Stomach (tissue), 4 donors: ENCODE data around the gene TECPR1.

Experiments
- EP300 ChIP-seq: sonication (generic); formaldehyde crosslinking; IDR thresholded peaks from one replicate; pipeline ENCODE4 v1.6.1; 2017; ENCODE audit warnings: antibody characterized with exemption
- POLR2A ChIP-seq, 4 donors: fragments of 450-650 bp; IDR thresholded peaks; one replicate each; pipeline ENCODE4 v1.6.1; 2016; ENCODE audit warnings: antibody characterized with exemption in 4 of 4, control low read depth in 2 of 4, mild to moderate bottlenecking in 1 of 4, moderate library complexity in 1 of 4
- POLR2AphosphoS5 ChIP-seq, 3 donors: sonication (generic); formaldehyde crosslinking; IDR thresholded peaks; one replicate each; pipeline ENCODE4 v1.6.1; 2016; ENCODE audit warnings: antibody characterized with exemption in 3 of 3
- TF ChIP-seq, protein P1 (sequence below), 7 experiments: fragments of 450-650 bp in 4 of 7; fragments of 200-600 bp in 3 of 7; sonication (generic) in 3 of 7; IDR thresholded peaks; one replicate each; pipeline ENCODE4 v1.5.1; 2016 to 2019; ENCODE audit warnings: antibody characterized with exemption in 7 of 7, control low read depth in 2 of 7, mild to moderate bottlenecking in 1 of 7

DNA sequence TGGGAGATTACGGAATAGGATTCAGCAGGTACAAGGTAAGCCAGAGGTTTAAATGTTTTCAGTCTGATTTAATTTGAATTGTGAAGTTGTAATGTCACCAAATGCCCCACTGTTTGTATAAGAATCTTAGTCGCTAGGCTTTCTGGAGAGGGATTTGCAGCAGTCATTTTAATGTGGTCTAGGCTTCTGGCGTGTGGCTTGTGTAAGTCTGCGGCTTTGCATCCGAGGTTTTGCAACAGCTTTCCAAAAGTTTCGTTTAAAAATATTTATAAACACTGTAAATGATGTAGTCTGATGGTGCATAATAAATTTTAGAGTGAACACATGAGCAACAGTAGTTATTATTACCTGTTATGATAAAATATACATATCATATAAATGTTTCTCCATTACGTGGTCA, 66.9 kb downstream of the TECPR1 start:
- TF ChIP-seq, protein P1, sequence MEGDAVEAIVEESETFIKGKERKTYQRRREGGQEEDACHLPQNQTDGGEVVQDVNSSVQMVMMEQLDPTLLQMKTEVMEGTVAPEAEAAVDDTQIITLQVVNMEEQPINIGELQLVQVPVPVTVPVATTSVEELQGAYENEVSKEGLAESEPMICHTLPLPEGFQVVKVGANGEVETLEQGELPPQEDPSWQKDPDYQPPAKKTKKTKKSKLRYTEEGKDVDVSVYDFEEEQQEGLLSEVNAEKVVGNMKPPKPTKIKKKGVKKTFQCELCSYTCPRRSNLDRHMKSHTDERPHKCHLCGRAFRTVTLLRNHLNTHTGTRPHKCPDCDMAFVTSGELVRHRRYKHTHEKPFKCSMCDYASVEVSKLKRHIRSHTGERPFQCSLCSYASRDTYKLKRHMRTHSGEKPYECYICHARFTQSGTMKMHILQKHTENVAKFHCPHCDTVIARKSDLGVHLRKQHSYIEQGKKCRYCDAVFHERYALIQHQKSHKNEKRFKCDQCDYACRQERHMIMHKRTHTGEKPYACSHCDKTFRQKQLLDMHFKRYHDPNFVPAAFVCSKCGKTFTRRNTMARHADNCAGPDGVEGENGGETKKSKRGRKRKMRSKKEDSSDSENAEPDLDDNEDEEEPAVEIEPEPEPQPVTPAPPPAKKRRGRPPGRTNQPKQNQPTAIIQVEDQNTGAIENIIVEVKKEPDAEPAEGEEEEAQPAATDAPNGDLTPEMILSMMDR (IDR thresholded peaks at IDR 0.05) = no peak
- TF ChIP-seq POLR2A (IDR thresholded peaks at IDR 0.05) (no peak), POLR2AphosphoS5 (IDR thresholded peaks at IDR 0.05) (no peak), EP300 (no peak)
